HG02623 (cell line): Measurements from ENCODE around the gene SLC4A2.
"Not testable (repeated sequence)": the region's sequence is repeated elsewhere in the genome, so short reads cannot be mapped to it uniquely, and the experiment has no call there.

Experiments used
- ATAC-seq: cut with Tn5 transposase; IDR thresholded peaks from one replicate; pipeline ENCODE4 v1.9.1; 2021; ENCODE audit warnings: moderate library complexity; ENCODE audit not compliant: unreplicated experiment

Gene SLC4A2

GRCh38 chr7:151059367-151060112, at the start of gene SLC4A2:
Gene SLC4A2, plus strand, starts transcription at chr7:151059589. Its CDS starts 2,399 bp downstream, at chr7:151061988.
- peak; percentile 24 for ATAC-seq

GRCh38 chr7:151010037-151010306, 49.4 kb upstream of the SLC4A2 start:
- ATAC-seq = no peak

GRCh38 chr7:151010307-151011096, 48.9 kb upstream of the SLC4A2 start:
- ATAC-seq = no peak

- no peak for ATAC-seq
Measured at GRCh38 chr7:151011097-151011409, 48.3 kb upstream of the SLC4A2 start.

- ATAC-seq = not testable (repeated sequence)
Measured at GRCh38 chr7:151011616-151012015, 47.8 kb upstream of the SLC4A2 start.

- ATAC-seq = no peak
Measured at GRCh38 chr7:151012031-151012692, 47.2 kb upstream of the SLC4A2 start.

GRCh38 chr7:151012911-151013347, 46.5 kb upstream of the SLC4A2 start:
- no peak for ATAC-seq

- no peak for ATAC-seq
Measured at GRCh38 chr7:151013356-151013732, 46.0 kb upstream of the SLC4A2 start.

- no peak for ATAC-seq
Measured at GRCh38 chr7:151013733-151014497, 45.5 kb upstream of the SLC4A2 start.

- ATAC-seq = no peak
Measured at GRCh38 chr7:151014950-151015349, 44.4 kb upstream of the SLC4A2 start.

- ATAC-seq = no peak
Measured at GRCh38 chr7:151015967-151016366, 43.4 kb upstream of the SLC4A2 start.

GRCh38 chr7:151016505-151016904, 42.9 kb upstream of the SLC4A2 start:
- ATAC-seq = no peak

GRCh38 chr7:151016942-151017341, 42.4 kb upstream of the SLC4A2 start:
- no peak for ATAC-seq

- no peak for ATAC-seq
Measured at GRCh38 chr7:151017370-151017952, 41.9 kb upstream of the SLC4A2 start.

GRCh38 chr7:151017953-151018420, 41.4 kb upstream of the SLC4A2 start:
- peak; percentile 56 for ATAC-seq

- peak; percentile 7 for ATAC-seq
Measured at GRCh38 chr7:151018421-151019129, 40.8 kb upstream of the SLC4A2 start.

- ATAC-seq = no peak
Measured at GRCh38 chr7:151019130-151019447, 40.3 kb upstream of the SLC4A2 start.

- ATAC-seq = no peak
Measured at GRCh38 chr7:151020231-151020630, 39.2 kb upstream of the SLC4A2 start.

GRCh38 chr7:151023232-151023631, 36.2 kb upstream of the SLC4A2 start:
- no peak for ATAC-seq

- no peak for ATAC-seq
Measured at GRCh38 chr7:151024435-151025056, 34.8 kb upstream of the SLC4A2 start, which contains the start of gene ATG9B. Gene ATG9B, minus strand, starts transcription at chr7:151024494. Its CDS starts 71 bp downstream, at chr7:151024423.
